Aorta (tissue), 5 donors: ENCODE results near the gene MEF2C. TPM values are rescaled to one million over a fixed set of nuclear protein-coding genes. Genes with fewer than 3 reads are reported as not detected.

ENCODE experiments used
- ATAC-seq: fragments of 200-7000 bp; cut with Tn5 transposase; one replicate; pipeline ENCODE4 v1.9.1; 2022; ENCODE audit warnings: moderate library complexity; ENCODE audit not compliant: low FRiP score
- DNase-seq, 2 donors: peaks; one replicate each; pipeline ENCODE4 v3.0.0-alpha.2; 2020
- H3K27ac ChIP-seq, 2 donors: one replicate each; pipeline ENCODE4 v1.5.1; 2013; ENCODE audit warnings: low read length in 2 of 2, mild to moderate bottlenecking in 2 of 2, moderate library complexity in 2 of 2, control low read depth in 1 of 2, inconsistent platforms in 1 of 2, low read depth in 1 of 2
- H3K27me3 ChIP-seq, 2 donors: one replicate each; pipeline ENCODE4 v1.6.1; 2013; ENCODE audit warnings: control low read depth in 1 of 2, low read length in 1 of 2, mild to moderate bottlenecking in 1 of 2, moderate library complexity in 1 of 2; ENCODE audit not compliant: insufficient read depth in 2 of 2, control insufficient read depth in 1 of 2
- H3K36me3 ChIP-seq, 2 donors: one replicate each; pipeline ENCODE4 v1.6.1; 2013; ENCODE audit warnings: control low read depth in 1 of 2, low read length in 1 of 2, mild to moderate bottlenecking in 1 of 2; ENCODE audit not compliant: insufficient read depth in 2 of 2, control insufficient read depth in 1 of 2
- H3K4me1 ChIP-seq, 2 donors: one replicate each; pipeline ENCODE4 v1.6.1; 2013; ENCODE audit warnings: low read length in 2 of 2, control low read depth in 1 of 2, mild to moderate bottlenecking in 1 of 2, moderate library complexity in 1 of 2; ENCODE audit not compliant: insufficient read depth in 2 of 2, control insufficient read depth in 1 of 2
- H3K4me3 ChIP-seq, 2 donors: one replicate each; pipeline ENCODE4 v1.5.1; 2013; ENCODE audit warnings: low read length in 2 of 2, control low read depth in 1 of 2, mild to moderate bottlenecking in 1 of 2
- H3K9me3 ChIP-seq: one replicate; pipeline ENCODE4 v1.6.1; 2013; ENCODE audit warnings: mild to moderate bottlenecking, low read length; ENCODE audit not compliant: control insufficient read depth
- WGBS, 2 donors: extraction: QIAGEN DNeasy Blood & Tissue Kit; methylation state at CpG; one replicate each; pipeline ENCODE4 v1.1.7; 2013; 5-methylcytosine and 5-hydroxymethylcytosine counted together
- intact Hi-C, 2 donors: fragments of 100-400 bp; cut with DNase I; formaldehyde crosslinking; loops; one replicate each; pipeline versions ENCODE4 v1.14.2 to v1.15.0; 2022
- polyA plus RNA-seq, 2 donors: library from polyadenylated mRNA; stranded (reverse); fragments of 200-250 nt; gene quantifications; one replicate each; pipeline ENCODE4 v1.2.3, GENCODE V29; 2013
- total RNA-seq, 2 donors: library from RNA; stranded (reverse); fragmentation: NEBNext Ultra II Directional; extraction: Animal tissue kit (Norgen Biotek cat#: 25700); gene quantifications; one replicate each; pipeline ENCODE4 v1.2.1, GENCODE V29; 2021
- donor health status: healthy with polysubstance abuse.
- donor health status: Bipolar disorder and iron deficiency.
- donor health status: DM: no; HTN: no; CAD: no.
- donor health status: DM: no; HTN: no; CAD: no.
- donor health status: DM: yes; HTN: yes; CAD: no.

The MEF2C gene
- total and polyA plus RNA-seq, 4 donors = 22.0 to 186 (median 80.3) TPM

DNA sequence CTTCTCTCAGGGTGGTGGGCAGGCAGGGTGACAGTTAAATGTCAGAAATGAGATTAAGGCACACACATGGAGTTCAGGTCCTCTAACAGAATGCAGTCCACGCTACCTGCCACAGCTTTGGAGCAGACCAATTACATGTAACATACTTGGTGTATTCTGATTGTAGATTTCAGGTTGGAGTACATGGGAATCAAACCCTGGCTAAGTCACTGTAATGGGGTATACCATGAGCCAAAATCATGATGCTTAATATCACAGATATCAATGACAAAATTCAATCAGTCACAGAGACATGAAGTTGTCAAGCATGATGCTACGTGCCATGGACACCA, 48.9 kb downstream of the MEF2C start:
- ATAC-seq (no peak), DNase-seq (no peak)
- no peaks in the 10 kb centered on the region for H3K36me3 ChIP-seq
- no peaks in the 10 kb centered on the region for H3K9me3 ChIP-seq
- no peak overlapping the region for H3K4me3 ChIP-seq
- 69 to 73% methylated on average over 2 of the region's 2 CpGs for WGBS, 2 donors
- peaks cover 9% of the 10 kb centered on the region in 2 donors for H3K4me1 ChIP-seq
- no peaks in the 10 kb centered on the region for H3K27me3 ChIP-seq
- intact Hi-C loops = loop anchor here in 1 of 2 donors (5.0 kb wide), 1 partner anchor 102 kb away; no protein-coding TSS in a partner anchor
- H3K27ac ChIP-seq = peak overlapping the region; percentile 71 to 93

DNA sequence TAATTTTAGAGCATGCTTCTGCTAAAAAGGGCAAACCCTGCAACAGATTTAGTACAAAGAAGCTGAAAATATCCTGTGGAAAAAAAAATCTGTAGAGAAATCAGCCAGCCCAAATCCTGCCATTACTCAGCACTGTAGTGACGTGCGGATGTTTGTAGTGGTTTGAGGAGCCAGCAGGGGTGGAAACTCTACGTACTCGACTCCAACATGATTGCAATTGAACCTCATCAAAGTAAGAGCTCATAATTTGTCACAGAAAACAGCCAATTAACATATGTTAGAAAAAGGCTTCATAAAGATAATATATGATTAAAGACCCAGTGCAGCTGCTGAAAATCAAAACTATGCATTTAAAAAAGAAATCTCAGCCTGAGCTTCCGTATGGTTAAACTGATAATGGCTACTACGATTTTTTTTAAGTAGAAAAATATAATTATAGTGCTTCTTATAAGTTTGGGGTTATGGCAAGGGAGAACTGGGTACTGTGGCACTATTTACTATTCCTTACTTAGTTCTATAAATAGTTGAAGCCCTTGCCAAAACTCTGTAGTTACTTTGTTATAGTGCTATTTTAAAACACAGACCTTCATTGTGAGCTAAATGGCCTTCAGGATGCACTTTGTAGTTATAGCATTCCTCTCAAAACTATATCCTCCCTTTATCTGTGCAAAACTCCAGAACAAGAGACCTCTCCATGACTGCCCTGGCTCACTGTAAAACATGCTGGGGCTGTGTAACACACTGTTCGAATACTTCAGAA, 49.4 kb downstream of the MEF2C start:
- 4 to 7% methylated on average over 7 of the region's 7 CpGs for WGBS, 2 donors
- Histone ChIP-seq H3K27me3 (no peaks in the 10 kb centered on the region), H3K9me3 (no peaks in the 10 kb centered on the region), H3K4me3 (peak overlapping the region in 1 of 2 donors; percentile 82), H3K27ac (peak overlapping the region; percentile 71 to 93), H3K36me3 (no peaks in the 10 kb centered on the region), H3K4me1 (peaks cover 9% of the 10 kb centered on the region in 2 donors)
- ATAC-seq (peak; percentile 87), DNase-seq (peak in 1 of 2 donors; percentile 58)
- intact Hi-C loops = loop anchor here in 1 of 2 donors (5.0 kb wide), 1 partner anchor 101 kb away; no protein-coding TSS in a partner anchor

DNA sequence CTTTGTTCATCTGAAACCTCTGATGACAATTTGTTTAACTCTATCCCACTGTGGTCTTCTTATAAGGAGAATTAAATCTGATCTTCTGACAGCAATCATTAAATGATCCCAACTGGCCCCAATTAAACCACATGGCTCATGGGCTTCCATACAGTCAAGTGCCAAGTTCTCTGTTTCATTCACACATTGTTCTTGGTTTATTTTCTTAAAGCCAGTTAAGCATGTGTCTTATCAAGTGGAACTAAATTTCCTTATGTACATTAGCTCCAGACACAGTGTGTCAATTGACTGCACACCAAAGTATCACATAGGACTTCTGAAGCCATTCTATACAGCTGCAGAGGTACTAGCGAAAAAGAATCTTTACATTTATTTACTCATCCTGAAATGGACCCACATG, 51.2 kb downstream of the MEF2C start:
- ATAC-seq (no peak), DNase-seq (no peak)
- no peaks in the 10 kb centered on the region for H3K36me3 ChIP-seq
- no peak overlapping the region for H3K4me3 ChIP-seq
- intact Hi-C loops = loop anchor here in 1 of 2 donors (5.0 kb wide), 1 partner anchor 100 kb away; no protein-coding TSS in a partner anchor
- H3K27me3 ChIP-seq = no peaks in the 10 kb centered on the region
- H3K9me3 ChIP-seq = no peaks in the 10 kb centered on the region
- peak overlapping the region; percentile 36 to 93 for H3K27ac ChIP-seq
- WGBS, 2 donors = 47 to 73% methylated on average over 1 of the region's 1 CpG
- peaks cover 9% of the 10 kb centered on the region in 2 donors for H3K4me1 ChIP-seq

DNA sequence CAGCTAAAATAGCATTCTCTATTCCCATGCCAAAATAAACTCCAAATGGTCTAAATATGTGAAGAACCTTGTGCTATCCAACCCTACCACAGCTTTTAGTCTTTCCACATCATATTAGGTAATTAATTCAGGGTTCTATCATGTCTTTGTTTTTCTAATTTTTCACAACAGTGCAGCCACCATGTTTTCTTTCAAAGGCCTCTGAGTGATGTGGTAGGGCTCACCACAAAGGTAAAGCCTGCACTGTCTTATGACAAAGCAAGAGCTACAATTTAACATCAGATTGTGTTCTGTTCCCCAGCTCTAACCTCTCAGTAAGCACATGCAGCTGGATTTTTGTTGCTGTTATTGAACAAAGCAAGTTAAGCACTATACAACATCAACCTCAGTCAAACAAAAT, 52.4 kb downstream of the MEF2C start:
- DNase-seq = no peak
- H3K36me3 ChIP-seq = no peaks in the 10 kb centered on the region
- H3K4me1 ChIP-seq = peaks cover 9 to 10% of the 10 kb centered on the region in 2 donors
- no peak for ATAC-seq
- peak overlapping the region in 1 of 2 donors; percentile 43 for H3K27ac ChIP-seq
- H3K9me3 ChIP-seq = no peaks in the 10 kb centered on the region
- intact Hi-C loops = loop anchor here in 1 of 2 donors (5.0 kb wide), 1 partner anchor 98 kb away; no protein-coding TSS in a partner anchor
- no peaks in the 10 kb centered on the region for H3K27me3 ChIP-seq
- peak overlapping the region in 1 of 2 donors; percentile 18 for H3K4me3 ChIP-seq

DNA sequence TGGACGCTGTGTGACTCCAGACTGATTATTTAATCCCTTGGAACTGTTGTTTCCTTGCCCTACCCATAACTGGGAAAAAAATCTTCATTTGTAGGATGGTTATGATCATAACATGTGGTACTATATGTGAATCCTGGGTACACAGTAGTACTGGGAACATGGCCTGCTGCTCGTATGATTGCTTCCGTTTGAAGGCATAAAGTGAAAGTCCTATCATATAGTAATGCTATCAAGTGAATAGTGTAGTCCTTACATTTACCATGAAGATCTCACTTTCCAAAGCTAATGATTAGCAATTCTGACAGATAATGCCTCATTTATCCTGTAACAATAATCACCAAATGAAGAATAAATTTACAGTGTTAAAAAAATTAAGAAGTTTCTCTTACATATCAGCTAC, 53.2 kb downstream of the MEF2C start:
- Histone ChIP-seq H3K36me3 (no peaks in the 10 kb centered on the region), H3K27me3 (no peaks in the 10 kb centered on the region), H3K27ac (peak overlapping the region in 1 of 2 donors; percentile 6), H3K4me3 (peak overlapping the region; percentile 36 to 69), H3K9me3 (no peaks in the 10 kb centered on the region), H3K4me1 (peaks cover 9 to 10% of the 10 kb centered on the region in 2 donors)
- ATAC-seq = no peak
- no peak for DNase-seq
- intact Hi-C loops = loop anchor here (1.0 to 5.0 kb wide), 4 partner anchors 42 to 97 kb away; no protein-coding TSS in a partner anchor
- 6 to 10% methylated on average over 3 of the region's 3 CpGs for WGBS, 2 donors

DNA sequence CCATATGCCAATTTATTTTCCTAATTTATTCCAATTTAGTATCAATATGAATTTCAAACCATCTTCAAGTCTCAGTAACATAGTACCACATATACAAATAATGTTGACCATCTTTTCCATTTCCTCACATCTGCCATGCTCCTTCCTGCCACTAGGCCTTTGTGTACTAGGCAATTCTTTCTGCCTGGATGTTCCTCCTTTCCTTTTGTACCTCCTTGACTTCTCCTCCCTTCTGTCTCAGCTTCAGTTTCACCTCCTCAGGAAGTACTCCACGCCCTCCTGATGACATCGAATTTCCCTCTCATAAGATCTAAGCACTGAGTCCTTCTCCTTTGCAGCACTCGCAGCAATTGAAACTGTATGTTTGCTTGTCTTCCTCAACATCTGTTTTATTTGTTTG, 53.9 kb downstream of the MEF2C start:
- H3K27me3 ChIP-seq = no peaks in the 10 kb centered on the region
- intact Hi-C loops = loop anchor here (1.0 to 5.0 kb wide), 4 partner anchors 42 to 97 kb away; no protein-coding TSS in a partner anchor
- ATAC-seq (peak; percentile 1), DNase-seq (peak in 1 of 2 donors; percentile 43)
- H3K4me1 ChIP-seq = peaks cover 5 to 10% of the 10 kb centered on the region in 2 donors
- WGBS, 2 donors = 64 to 71% methylated on average over 3 of the region's 3 CpGs
- peak overlapping the region in 1 of 2 donors; percentile 69 for H3K4me3 ChIP-seq
- no peaks in the 10 kb centered on the region for H3K36me3 ChIP-seq
- no peaks in the 10 kb centered on the region for H3K9me3 ChIP-seq
- peak overlapping the region in 1 of 2 donors; percentile 88 for H3K27ac ChIP-seq

DNA sequence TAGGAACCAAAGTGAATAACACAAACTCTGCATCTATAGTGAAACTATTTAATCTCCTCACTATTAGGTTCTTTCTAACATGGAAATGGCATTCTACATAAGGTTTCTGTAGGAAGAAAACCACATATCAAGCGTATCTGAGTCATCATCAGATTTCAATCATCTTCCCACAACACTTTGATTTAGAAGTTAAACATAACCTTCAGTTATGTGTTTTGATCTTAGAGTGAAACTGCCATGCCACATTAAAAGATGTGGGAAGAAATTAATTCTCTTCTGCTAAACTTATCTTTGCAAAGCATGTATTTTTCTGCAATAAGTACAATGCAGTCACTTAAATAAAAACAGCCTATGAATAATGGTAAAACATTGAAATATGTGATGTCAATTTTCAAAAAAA, 55.0 kb downstream of the MEF2C start:
- Histone ChIP-seq H3K36me3 (no peaks in the 10 kb centered on the region), H3K27me3 (no peaks in the 10 kb centered on the region), H3K9me3 (no peaks in the 10 kb centered on the region), H3K4me1 (peaks cover 3 to 10% of the 10 kb centered on the region in 2 donors), H3K4me3 (no peak overlapping the region), H3K27ac (no peak overlapping the region)
- DNase-seq = no peak
- no peak for ATAC-seq
- 54 to 66% methylated on average over 1 of the region's 1 CpG for WGBS, 2 donors
- intact Hi-C loops = loop anchor here (5.0 kb wide), 3 partner anchors 41 to 96 kb away; no protein-coding TSS in a partner anchor

DNA sequence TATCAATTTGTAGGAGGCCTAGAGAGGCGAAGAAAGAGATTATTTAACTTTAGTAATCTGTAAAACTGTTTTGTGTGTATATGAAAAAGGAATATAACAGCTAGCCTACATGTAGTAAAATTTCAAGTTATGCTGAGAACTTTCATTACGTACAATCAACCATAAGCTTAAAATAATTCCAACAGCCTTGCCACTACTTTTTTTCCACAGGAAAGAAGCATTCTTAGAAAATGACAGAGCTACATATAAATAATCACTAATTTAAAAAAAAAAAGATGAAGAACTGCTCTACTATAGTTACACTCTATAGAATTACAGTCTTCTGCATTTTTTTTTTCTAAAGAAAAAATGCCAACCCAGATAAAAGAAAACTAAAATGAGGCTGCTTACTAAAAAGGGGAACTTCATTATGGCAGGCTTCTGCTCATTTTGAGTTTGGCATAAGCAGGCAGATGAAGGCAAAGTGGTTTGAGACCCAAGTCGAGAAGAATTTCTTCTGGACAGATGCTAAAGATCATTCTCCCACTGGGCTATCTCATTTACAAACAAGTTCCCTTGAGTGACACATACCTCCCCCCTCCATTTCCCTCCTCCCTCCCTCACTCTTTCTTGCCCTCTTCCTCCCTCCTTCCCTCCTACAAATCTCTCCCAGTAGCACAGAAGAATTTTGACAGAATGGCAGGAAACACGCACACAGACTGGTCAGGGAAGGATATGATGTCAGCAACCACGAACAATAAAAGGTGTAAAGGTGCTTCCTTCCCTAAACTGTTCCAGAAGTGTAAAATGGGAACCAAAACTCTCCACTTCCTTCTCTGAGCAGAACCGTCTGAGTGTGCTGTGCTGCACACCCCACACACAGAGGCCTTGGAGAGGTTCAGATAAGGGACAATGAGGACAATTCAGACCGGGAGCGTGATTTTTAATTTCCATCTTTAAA, 56.1 kb downstream of the MEF2C start:
- H3K4me1 ChIP-seq = peaks cover 3 to 9% of the 10 kb centered on the region in 2 donors
- H3K27ac ChIP-seq = peak overlapping the region; percentile 62 to 72
- DNase-seq = peak in 1 of 2 donors; percentile 46
- no peaks in the 10 kb centered on the region for H3K36me3 ChIP-seq
- no peaks in the 10 kb centered on the region for H3K9me3 ChIP-seq
- peak; percentile 80 for ATAC-seq
- intact Hi-C loops = loop anchor here (5.0 kb wide), 3 partner anchors 40 to 95 kb away; no protein-coding TSS in a partner anchor
- H3K27me3 ChIP-seq = no peaks in the 10 kb centered on the region
- no peak overlapping the region for H3K4me3 ChIP-seq
- WGBS, 2 donors = 15% methylated on average over 8 of the region's 8 CpGs
